Measurements from ENCODE around the gene MAP1LC3B2. TPM values are rescaled to one million over a fixed set of nuclear protein-coding genes. Genes with fewer than 3 reads are reported as not detected.

MAP1LC3B2 gene
- total RNA-seq, 1 donor from 2014 or later, result not detected

DNA sequence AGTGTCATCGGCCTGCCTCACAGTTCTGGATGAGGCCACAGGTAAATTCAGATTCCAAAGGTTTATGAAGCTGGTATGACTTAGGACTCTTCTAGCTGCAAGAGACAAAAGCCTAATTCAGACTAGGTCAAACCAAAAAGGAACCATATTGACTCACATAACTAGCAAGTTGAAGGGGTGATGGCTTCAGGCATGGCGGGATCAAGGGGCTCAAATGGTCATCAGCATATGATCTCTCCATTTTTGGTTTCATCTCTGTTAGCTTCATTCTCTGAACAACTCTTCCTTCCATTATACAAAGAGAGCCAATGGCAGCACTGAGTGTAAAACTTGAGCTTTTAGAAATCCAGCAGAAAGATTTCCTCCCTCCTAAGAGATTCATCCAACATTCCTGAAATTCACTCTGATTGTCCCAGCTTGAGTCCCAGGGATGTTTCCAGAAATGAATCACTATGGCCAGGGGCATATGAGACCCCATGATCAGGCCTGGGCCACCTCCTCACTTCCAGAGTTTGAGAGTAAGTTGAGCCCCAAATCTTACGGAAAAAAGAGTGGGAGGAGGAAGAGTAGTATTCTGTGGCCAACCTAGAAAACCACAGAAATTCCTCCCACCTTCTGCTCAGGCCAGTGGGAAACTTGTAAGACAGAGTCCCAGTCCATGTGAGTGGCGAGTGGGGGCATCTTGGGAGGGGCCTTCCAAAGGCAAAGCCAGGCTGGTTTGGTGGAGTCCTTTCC is 2.0 kb upstream of the MAP1LC3B2 start:
- H3K9me3 Mint-ChIP-seq (ENCODE audit: unreplicated experiment), result no peaks in the 10 kb centered on the region
- no peak for DNase-seq (ENCODE audit: low spot score)
- TF ChIP-seq, protein P1, sequence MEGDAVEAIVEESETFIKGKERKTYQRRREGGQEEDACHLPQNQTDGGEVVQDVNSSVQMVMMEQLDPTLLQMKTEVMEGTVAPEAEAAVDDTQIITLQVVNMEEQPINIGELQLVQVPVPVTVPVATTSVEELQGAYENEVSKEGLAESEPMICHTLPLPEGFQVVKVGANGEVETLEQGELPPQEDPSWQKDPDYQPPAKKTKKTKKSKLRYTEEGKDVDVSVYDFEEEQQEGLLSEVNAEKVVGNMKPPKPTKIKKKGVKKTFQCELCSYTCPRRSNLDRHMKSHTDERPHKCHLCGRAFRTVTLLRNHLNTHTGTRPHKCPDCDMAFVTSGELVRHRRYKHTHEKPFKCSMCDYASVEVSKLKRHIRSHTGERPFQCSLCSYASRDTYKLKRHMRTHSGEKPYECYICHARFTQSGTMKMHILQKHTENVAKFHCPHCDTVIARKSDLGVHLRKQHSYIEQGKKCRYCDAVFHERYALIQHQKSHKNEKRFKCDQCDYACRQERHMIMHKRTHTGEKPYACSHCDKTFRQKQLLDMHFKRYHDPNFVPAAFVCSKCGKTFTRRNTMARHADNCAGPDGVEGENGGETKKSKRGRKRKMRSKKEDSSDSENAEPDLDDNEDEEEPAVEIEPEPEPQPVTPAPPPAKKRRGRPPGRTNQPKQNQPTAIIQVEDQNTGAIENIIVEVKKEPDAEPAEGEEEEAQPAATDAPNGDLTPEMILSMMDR (IDR thresholded peaks at IDR 0.05; ENCODE audit: unreplicated experiment), result no peak
- no peak overlapping the region for H3K4me3 Mint-ChIP-seq (ENCODE audit: unreplicated experiment)
- H3K36me3 Mint-ChIP-seq (ENCODE audit: low read depth, unreplicated experiment), result no peaks in the 10 kb centered on the region
- no peaks in the 10 kb centered on the region for H3K4me1 Mint-ChIP-seq (ENCODE audit: unreplicated experiment)
- H3K27me3 Mint-ChIP-seq (ENCODE audit: unreplicated experiment), result peaks cover 1% of the 10 kb centered on the region
- no peak overlapping the region for H3K27ac Mint-ChIP-seq (ENCODE audit: unreplicated experiment)

DNA sequence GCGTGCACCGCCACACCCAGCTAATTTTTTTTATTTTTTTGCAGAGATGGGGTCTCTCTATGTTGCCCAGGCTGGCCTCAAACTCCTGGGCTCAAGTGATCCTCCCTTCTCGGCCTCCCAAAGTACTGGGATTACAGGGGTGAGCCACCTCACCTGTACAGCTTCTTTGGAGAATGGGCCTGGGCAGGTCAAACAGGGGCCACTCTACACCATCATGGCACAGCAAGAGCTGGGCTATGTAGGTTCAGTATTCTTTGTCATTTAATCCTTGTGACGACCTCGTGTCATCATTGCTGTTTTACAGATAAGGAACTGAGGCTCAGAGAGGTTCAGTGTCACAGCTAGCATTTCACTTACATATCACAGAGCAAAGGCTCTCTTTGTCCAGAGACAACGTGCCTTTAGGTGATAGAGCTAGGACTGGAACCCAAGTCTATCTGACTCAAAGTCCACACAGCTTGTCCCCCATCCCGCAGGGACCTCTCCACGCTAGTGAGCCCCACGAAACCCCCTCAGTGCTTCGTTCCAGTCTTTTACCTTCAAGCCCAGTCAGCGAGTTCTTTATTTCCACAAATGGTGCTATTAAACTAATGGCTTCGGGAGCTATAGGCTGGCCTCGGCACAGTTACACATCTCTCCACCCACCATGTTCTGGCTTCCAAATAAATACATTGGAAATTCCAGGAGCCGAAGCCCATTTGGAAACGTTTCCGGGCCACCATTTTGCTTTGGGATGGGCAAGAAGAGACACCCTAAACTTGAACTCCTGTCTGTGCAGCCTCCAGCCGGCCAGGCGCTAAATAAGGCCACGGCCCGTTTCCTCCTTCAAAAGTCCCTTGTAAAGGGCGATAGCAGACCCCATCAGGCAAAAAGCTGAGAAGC is 660 bp upstream of the MAP1LC3B2 start:
- no peaks in the 10 kb centered on the region for H3K9me3 Mint-ChIP-seq (ENCODE audit: unreplicated experiment)
- TF ChIP-seq, protein P1 (IDR thresholded peaks at IDR 0.05; ENCODE audit: unreplicated experiment), result no peak
- H3K36me3 Mint-ChIP-seq (ENCODE audit: low read depth, unreplicated experiment), result no peaks in the 10 kb centered on the region
- DNase-seq (ENCODE audit: low spot score), result no peak
- H3K27me3 Mint-ChIP-seq (ENCODE audit: unreplicated experiment), result peaks cover 1% of the 10 kb centered on the region
- no peak overlapping the region for H3K27ac Mint-ChIP-seq (ENCODE audit: unreplicated experiment)
- no peak overlapping the region for H3K4me3 Mint-ChIP-seq (ENCODE audit: unreplicated experiment)
- no peaks in the 10 kb centered on the region for H3K4me1 Mint-ChIP-seq (ENCODE audit: unreplicated experiment)

DNA sequence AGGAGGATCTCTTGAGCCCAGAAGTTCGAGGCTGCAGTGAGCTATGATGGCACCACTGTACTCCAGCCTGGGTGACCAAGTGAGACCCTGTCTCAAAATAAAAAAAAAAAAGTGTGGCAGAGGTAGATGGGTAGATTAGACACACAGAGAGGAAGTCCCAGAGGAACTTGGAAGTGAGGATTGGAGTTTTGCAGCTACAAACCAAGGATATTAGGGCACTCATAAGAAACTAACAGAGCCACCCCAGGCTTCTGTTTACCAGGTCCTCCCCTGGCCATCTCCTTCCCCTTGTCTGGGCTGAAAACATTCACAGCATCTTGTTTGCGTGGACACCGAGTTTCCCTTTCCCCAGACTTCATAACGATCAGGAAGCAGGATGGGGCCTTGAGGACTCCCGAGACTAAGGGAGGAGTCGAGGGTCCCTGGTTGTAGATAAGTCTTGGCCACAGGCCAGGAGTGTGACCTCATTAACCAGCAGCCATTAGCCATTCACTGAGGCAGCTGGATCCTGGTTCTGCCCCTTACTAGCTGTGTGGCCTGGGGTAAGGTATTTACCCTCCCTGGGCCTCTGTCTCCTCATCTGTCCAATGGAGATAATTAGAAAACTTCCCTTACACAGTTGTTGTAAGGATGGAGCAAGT is 2.1 kb downstream of the MAP1LC3B2 start:
- H3K4me1 Mint-ChIP-seq (ENCODE audit: unreplicated experiment), result no peaks in the 10 kb centered on the region
- DNase-seq (ENCODE audit: low spot score), result no peak
- TF ChIP-seq, protein P1 (IDR thresholded peaks at IDR 0.05; ENCODE audit: unreplicated experiment), result no peak
- H3K36me3 Mint-ChIP-seq (ENCODE audit: low read depth, unreplicated experiment), result no peaks in the 10 kb centered on the region
- no peak overlapping the region for H3K27ac Mint-ChIP-seq (ENCODE audit: unreplicated experiment)
- no peaks in the 10 kb centered on the region for H3K9me3 Mint-ChIP-seq (ENCODE audit: unreplicated experiment)
- H3K4me3 Mint-ChIP-seq (ENCODE audit: unreplicated experiment), result no peak overlapping the region
- H3K27me3 Mint-ChIP-seq (ENCODE audit: unreplicated experiment), result no peaks in the 10 kb centered on the region

DNA sequence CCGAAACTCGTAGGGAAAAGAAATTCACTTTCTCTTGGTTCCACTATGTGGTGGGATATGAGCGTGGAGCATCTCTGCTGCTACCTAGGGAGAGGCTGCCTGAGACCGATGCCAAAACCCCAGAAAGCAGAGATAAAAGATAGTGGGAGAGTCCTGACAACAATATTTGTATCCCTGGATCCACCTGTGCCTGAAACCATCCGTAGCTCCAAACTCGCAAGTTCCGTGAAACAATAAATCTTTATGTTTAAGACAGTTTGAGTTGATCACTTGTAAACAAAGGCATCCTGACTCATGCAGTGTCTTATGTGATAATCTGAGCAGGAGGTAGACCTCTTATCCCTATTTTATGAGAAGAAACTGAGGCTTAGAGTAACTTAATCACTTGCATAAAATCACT is 2.9 kb downstream of the MAP1LC3B2 start:
- Mint-ChIP-seq H3K27ac (ENCODE audit: unreplicated experiment) (no peak overlapping the region), H3K4me3 (ENCODE audit: unreplicated experiment) (no peak overlapping the region), H3K4me1 (ENCODE audit: unreplicated experiment) (no peaks in the 10 kb centered on the region), H3K36me3 (ENCODE audit: low read depth, unreplicated experiment) (no peaks in the 10 kb centered on the region), H3K27me3 (ENCODE audit: unreplicated experiment) (no peaks in the 10 kb centered on the region), H3K9me3 (ENCODE audit: unreplicated experiment) (no peaks in the 10 kb centered on the region)
- DNase-seq (ENCODE audit: low spot score), result no peak
- TF ChIP-seq, protein P1 (IDR thresholded peaks at IDR 0.05; ENCODE audit: unreplicated experiment), result no peak

Measured in endothelial cell (in vitro differentiated cells).